Sigmoid colon (tissue), 7 donors: Measurements from ENCODE around the gene LRRC28. TPM values are rescaled to one million over a fixed set of nuclear protein-coding genes. Genes with fewer than 3 reads are reported as not detected.
A peak's percentile ranks its signal among the peaks of the same experiment; 100 is the strongest.

Source experiments
- DNase-seq: peaks from one replicate; pipeline ENCODE4 v3.0.0-alpha.2; 2019
- H3K27ac ChIP-seq, 4 donors: fragments of 200-600 bp; sonication (generic); one replicate each; pipeline ENCODE4 v1.5.1; 2016 to 2019; ENCODE audit warnings: mild to moderate bottlenecking in 1 of 4
- H3K27me3 ChIP-seq, 3 donors: fragments of 200-600 bp; sonication (generic); one replicate each; pipeline ENCODE4 v1.5.1; 2019; ENCODE audit warnings: mild to moderate bottlenecking in 1 of 3
- H3K36me3 ChIP-seq, 4 donors: fragments of 200-600 bp; sonication (generic); one replicate each; pipeline ENCODE4 v1.5.1; 2016 to 2019
- H3K4me1 ChIP-seq, 4 donors: fragments of 200-600 bp; sonication (generic); one replicate each; pipeline ENCODE4 v1.5.1; 2017 to 2019
- H3K4me3 ChIP-seq, 4 donors: fragments of 200-600 bp; sonication (generic); one replicate each; pipeline ENCODE4 v1.5.1; 2017 to 2019; ENCODE audit warnings: mild to moderate bottlenecking in 2 of 4, moderate library complexity in 1 of 4
- H3K9me3 ChIP-seq, 4 donors: fragments of 200-600 bp in 3 of 4; sonication (generic) in 3 of 4; one replicate each; pipeline versions ENCODE4 v1.5.1 to v1.6.1; 2013 to 2019
- EP300 ChIP-seq, 4 donors: sonication (generic); formaldehyde crosslinking; IDR thresholded peaks; one replicate each; pipeline ENCODE4 v1.6.1; 2017; ENCODE audit warnings: antibody characterized with exemption in 4 of 4
- POLR2A ChIP-seq, 2 donors: fragments of 450-650 bp; IDR thresholded peaks; one replicate each; pipeline ENCODE4 v1.6.1; 2016; ENCODE audit warnings: antibody characterized with exemption in 2 of 2, mild to moderate bottlenecking in 2 of 2, moderate library complexity in 2 of 2
- POLR2AphosphoS5 ChIP-seq, 4 donors: sonication (generic); formaldehyde crosslinking; IDR thresholded peaks; one replicate each; pipeline ENCODE4 v1.6.1; 2017; ENCODE audit warnings: antibody characterized with exemption in 4 of 4
- WGBS, 2 donors: extraction: QIAGEN DNeasy Blood & Tissue Kit; methylation state at CpG; one replicate each; pipeline ENCODE4 v1.1.7; 2013; 5-methylcytosine and 5-hydroxymethylcytosine counted together
- intact Hi-C: fragments of 100-400 bp; cut with DNase I; formaldehyde crosslinking; loops from one replicate; pipeline ENCODE4 v1.15.1; 2023
- polyA plus RNA-seq, 3 donors: library from polyadenylated mRNA; stranded (reverse); fragments of 200-250 nt; gene quantifications; one replicate each; pipeline ENCODE4 v1.2.3, GENCODE V29; 2013
- total RNA-seq, 4 donors: library from RNA; depleted of rRNA; stranded (reverse); fragments of >200 nt; gene quantifications; one replicate each; pipeline ENCODE4 v1.1.0, GENCODE V29; 2016
- TF ChIP-seq, protein P1 (sequence below), 4 experiments: fragments of 450-650 bp in 3 of 4; fragments of 200-600 bp in 1 of 4; IDR thresholded peaks; one replicate each; pipeline ENCODE4 v1.5.1; 2016 to 2019; ENCODE audit warnings: antibody characterized with exemption in 4 of 4, mild to moderate bottlenecking in 3 of 4, moderate library complexity in 2 of 4
- donor health status: healthy with polysubstance abuse.
- donor health status: Bipolar disorder and iron deficiency.
- donor health status: healthy.

LRRC28 gene
- total and polyA plus RNA-seq, 7 donors = 13.6 to 52.3 (median 24.4) TPM

DNA sequence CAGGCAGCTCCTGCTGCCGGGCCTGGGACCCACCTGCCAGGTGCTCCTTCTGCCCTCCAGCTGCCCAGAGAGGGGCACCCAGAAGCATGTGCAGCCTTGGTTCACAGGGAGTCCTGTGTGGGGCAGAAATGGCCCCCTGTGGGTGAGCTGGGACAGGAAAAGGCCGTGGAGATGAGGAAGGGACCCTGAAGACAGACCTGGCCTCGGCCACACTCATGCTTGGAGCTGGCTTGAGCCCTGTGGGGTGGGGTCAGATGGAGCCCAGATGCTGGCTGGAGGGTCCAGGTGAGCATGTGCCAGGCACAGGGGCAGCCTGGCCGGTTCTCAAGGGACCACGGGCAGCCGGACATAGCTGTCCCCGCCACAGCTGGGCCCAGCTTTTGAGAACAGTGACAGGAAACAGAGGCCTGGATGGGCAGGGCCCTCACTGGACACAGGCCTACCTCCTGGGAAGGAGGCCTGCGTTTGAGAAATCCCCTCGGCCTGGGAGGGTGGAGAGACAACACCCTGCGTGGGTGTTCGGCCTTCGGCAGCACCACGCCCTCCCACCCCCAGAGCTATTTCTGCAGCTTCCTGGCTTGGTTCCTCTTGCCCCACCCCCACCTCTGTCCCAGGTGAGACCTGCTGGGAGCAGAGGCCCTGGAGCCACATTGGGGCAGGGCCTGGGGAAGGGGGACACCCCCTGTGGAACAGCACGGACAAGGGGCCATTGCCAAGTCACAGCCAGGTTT, 181.9 kb downstream of the LRRC28 start:
- H3K4me3 ChIP-seq = no peak overlapping the region
- TF ChIP-seq POLR2AphosphoS5 (IDR thresholded peaks at IDR 0.05) (no peak), EP300 (IDR thresholded peaks at IDR 0.05) (no peak), POLR2A (IDR thresholded peaks at IDR 0.05) (no peak)
- TF ChIP-seq, protein P1, sequence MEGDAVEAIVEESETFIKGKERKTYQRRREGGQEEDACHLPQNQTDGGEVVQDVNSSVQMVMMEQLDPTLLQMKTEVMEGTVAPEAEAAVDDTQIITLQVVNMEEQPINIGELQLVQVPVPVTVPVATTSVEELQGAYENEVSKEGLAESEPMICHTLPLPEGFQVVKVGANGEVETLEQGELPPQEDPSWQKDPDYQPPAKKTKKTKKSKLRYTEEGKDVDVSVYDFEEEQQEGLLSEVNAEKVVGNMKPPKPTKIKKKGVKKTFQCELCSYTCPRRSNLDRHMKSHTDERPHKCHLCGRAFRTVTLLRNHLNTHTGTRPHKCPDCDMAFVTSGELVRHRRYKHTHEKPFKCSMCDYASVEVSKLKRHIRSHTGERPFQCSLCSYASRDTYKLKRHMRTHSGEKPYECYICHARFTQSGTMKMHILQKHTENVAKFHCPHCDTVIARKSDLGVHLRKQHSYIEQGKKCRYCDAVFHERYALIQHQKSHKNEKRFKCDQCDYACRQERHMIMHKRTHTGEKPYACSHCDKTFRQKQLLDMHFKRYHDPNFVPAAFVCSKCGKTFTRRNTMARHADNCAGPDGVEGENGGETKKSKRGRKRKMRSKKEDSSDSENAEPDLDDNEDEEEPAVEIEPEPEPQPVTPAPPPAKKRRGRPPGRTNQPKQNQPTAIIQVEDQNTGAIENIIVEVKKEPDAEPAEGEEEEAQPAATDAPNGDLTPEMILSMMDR (IDR thresholded peaks at IDR 0.05) = no peak
- H3K9me3 ChIP-seq = no peaks in the 10 kb centered on the region
- DNase-seq = peak; percentile 64
- intact Hi-C loops = no loop called here
- H3K27ac ChIP-seq = no peak overlapping the region
- H3K4me1 ChIP-seq = peaks cover 0 to 33% (median 16%) of the 10 kb centered on the region in 4 donors
- 31 to 47% methylated on average over 14 of the region's 14 CpGs for WGBS, 2 donors
- H3K36me3 ChIP-seq = no peaks in the 10 kb centered on the region
- H3K27me3 ChIP-seq = no peaks in the 10 kb centered on the region

DNA sequence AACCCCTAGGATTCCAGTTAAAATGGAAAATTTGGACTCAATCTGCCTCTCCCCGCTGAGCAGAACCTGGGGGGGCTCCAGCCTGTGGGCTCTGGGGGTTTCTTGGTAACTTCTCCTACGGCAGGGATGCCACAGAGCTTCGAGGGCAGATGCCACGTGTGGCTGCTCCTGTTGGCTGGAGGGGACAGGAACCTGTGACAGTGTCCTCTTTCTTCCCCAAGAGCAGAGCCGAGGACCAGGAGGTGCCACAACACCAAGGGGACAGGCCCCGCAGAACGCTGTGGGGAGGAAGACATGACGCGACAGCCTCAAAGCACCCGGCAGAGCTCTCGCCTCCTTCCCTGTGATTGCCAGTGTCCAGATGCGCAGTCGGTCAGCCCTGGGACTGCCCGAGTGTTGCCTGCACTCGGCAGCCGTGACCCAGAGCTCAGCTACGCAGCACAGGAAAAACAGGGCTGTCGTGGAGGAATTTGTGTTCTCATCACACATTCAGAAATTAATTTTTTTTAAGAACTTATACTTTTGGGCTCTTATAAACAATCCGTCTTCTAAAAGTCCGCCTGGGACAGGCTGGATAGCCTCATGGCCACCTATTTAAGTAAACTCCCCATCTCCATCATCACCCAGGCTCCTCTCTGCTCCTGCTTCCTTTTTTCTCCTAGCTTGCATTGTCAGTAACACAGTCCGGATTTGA, 182.6 kb downstream of the LRRC28 start:
- Histone ChIP-seq H3K9me3 (no peaks in the 10 kb centered on the region), H3K27me3 (no peaks in the 10 kb centered on the region), H3K4me1 (peaks cover 0 to 37% (median 20%) of the 10 kb centered on the region in 4 donors), H3K36me3 (no peaks in the 10 kb centered on the region), H3K27ac (no peak overlapping the region), H3K4me3 (no peak overlapping the region)
- intact Hi-C loops = no loop called here
- no peak for TF ChIP-seq EP300 (IDR thresholded peaks at IDR 0.05)
- no peak for TF ChIP-seq POLR2AphosphoS5 (IDR thresholded peaks at IDR 0.05)
- TF ChIP-seq POLR2A (IDR thresholded peaks at IDR 0.05) = no peak
- TF ChIP-seq, protein P1 (IDR thresholded peaks at IDR 0.05) = no peak
- WGBS, 2 donors = 86 to 91% methylated on average over 21 of the region's 21 CpGs
- DNase-seq = peak; percentile 50

DNA sequence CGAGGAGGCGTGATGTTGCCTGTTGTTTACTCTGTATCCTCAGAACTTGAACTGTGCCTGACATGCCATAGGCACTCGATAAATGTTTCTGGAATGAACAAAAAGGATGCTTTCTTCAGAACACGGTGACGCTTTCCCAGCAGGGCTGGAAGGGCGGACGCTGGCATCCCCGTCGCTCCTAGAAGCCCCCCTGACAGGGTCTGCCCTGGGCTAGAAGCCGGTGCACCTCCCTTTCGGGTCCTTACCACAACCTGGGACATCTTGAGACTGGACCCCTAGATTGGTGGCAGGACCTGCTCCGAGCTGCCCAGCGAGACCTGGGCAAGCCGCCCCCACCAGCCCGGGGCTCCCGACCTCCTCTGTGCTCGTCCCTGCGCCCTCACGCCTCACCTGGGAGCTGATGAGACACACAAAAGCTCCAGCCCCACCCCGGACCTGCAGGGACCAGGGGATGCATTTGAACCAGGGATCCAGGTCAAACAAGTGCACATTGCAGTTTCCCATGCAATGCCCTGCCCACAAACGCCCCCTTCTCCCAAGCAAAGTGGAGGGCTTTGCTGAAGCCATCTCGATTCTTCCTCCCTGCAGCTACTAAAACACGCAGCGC, 183.3 kb downstream of the LRRC28 start:
- no peaks in the 10 kb centered on the region for H3K9me3 ChIP-seq
- no peak overlapping the region for H3K4me3 ChIP-seq
- H3K4me1 ChIP-seq = peaks cover 0 to 37% (median 20%) of the 10 kb centered on the region in 4 donors
- TF ChIP-seq POLR2AphosphoS5 (IDR thresholded peaks at IDR 0.05) (no peak), EP300 (IDR thresholded peaks at IDR 0.05) (no peak), POLR2A (IDR thresholded peaks at IDR 0.05) (no peak)
- 39 to 78% methylated on average over 23 of the region's 24 CpGs for WGBS, 2 donors
- no peaks in the 10 kb centered on the region for H3K36me3 ChIP-seq
- H3K27ac ChIP-seq = no peak overlapping the region
- H3K27me3 ChIP-seq = no peaks in the 10 kb centered on the region
- DNase-seq = peak; percentile 59
- intact Hi-C loops = no loop called here

DNA sequence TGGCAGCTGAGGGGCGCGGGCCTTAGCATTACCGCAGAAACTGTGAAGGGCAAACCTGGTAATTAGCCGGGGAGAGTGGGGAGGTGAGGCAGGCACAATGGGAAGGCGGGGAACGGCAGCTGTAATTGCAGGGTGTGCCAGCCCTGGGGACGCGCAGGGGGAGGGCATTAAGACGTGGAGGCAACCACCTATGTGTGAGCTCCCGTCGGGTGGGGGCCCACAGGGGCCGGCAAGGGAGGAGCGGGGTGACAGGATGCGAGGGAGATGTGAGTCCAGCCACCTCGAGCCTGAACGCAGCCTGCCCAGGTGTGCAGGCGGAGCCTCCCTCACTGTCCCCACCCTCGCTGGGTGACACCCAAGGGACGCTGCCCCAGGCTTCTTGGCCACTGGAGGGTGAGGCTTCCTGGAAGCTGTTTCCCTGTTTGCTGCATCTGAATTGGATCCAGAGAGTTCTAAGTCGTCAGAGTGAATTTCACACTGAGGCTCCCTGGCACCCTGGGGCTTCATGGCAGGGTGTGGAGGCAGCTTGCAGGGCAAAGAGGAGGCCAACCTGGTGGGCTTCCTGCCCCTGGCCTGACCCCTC, 183.9 kb downstream of the LRRC28 start:
- no peak overlapping the region for H3K4me3 ChIP-seq
- H3K9me3 ChIP-seq = no peaks in the 10 kb centered on the region
- 13 to 54% methylated on average over 20 of the region's 20 CpGs for WGBS, 2 donors
- H3K4me1 ChIP-seq = peaks cover 0 to 37% (median 20%) of the 10 kb centered on the region in 4 donors
- DNase-seq = peak; percentile 48
- H3K27ac ChIP-seq = peak overlapping the region in 2 of 4 donors; percentile 2 to 37
- no peaks in the 10 kb centered on the region for H3K36me3 ChIP-seq
- TF ChIP-seq EP300 (IDR thresholded peaks at IDR 0.05) (no peak), POLR2AphosphoS5 (IDR thresholded peaks at IDR 0.05) (no peak), POLR2A (IDR thresholded peaks at IDR 0.05) (no peak)
- TF ChIP-seq, protein P1 (IDR thresholded peaks at IDR 0.05) = no peak
- intact Hi-C loops = no loop called here
- no peaks in the 10 kb centered on the region for H3K27me3 ChIP-seq
